Nephron progenitor cell (in vitro differentiated cells): Measurements from ENCODE around the gene GPR183.

ENCODE experiments used
- DNase-seq: peaks from one replicate; pipeline ENCODE4 v3.0.0; 2021
- H3K27ac Mint-ChIP-seq: 2 replicates; pipeline ENCODE4 v1.8.0; 2021; ENCODE audit warnings: mild to moderate bottlenecking, moderate library complexity, mixed read lengths
- H3K27me3 Mint-ChIP-seq: 2 replicates; pipeline ENCODE4 v1.8.0; 2021; ENCODE audit warnings: mild to moderate bottlenecking, low read depth, mixed read lengths; ENCODE audit not compliant: poor library complexity
- H3K36me3 Mint-ChIP-seq: 2 replicates; pipeline ENCODE4 v1.8.0; 2021; ENCODE audit warnings: low read depth, mixed read lengths
- H3K4me1 Mint-ChIP-seq: 2 replicates; pipeline ENCODE4 v1.8.0; 2021; ENCODE audit warnings: mixed read lengths
- H3K4me3 Mint-ChIP-seq: 2 replicates; pipeline ENCODE4 v1.8.0; 2021; ENCODE audit warnings: mild to moderate bottlenecking, moderate library complexity, mixed read lengths
- H3K9me3 Mint-ChIP-seq: 2 replicates; pipeline ENCODE4 v1.8.0; 2021; ENCODE audit warnings: mild to moderate bottlenecking, moderate library complexity, mixed read lengths
- TF ChIP-seq, protein P1 (sequence below): fragments of 200-600 bp; sonication (generic); IDR thresholded peaks from 2 replicates; pipeline ENCODE4 v1.5.0; 2021; ENCODE audit warnings: antibody characterized with exemption

GPR183 gene

DNA sequence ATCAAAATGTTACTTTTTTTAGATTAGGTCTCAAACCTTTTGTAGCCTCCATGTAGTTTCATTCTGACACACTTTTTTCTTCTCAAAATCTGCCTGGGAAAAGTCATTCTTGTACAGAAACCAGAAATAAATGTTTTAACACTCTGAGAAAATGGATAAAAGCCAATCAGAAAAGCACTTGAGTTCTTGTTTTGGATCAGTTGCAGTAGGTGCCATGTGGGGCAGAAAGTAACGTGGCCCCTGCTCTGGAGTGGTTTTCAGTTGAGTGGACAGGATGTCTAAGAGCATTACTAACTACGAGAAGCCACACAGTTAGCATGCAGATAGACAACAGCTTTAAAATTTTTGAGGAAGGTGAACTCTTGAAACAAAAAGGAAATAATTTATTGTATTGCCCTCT lies 19.1 kb downstream of the GPR183 start:
- Mint-ChIP-seq H3K4me1 (no peaks in the 10 kb centered on the region), H3K27ac (no peak overlapping the region), H3K27me3 (peaks cover 4% of the 10 kb centered on the region), H3K9me3 (no peaks in the 10 kb centered on the region), H3K4me3 (no peak overlapping the region), H3K36me3 (peaks cover 32% of the 10 kb centered on the region)
- TF ChIP-seq, protein P1, sequence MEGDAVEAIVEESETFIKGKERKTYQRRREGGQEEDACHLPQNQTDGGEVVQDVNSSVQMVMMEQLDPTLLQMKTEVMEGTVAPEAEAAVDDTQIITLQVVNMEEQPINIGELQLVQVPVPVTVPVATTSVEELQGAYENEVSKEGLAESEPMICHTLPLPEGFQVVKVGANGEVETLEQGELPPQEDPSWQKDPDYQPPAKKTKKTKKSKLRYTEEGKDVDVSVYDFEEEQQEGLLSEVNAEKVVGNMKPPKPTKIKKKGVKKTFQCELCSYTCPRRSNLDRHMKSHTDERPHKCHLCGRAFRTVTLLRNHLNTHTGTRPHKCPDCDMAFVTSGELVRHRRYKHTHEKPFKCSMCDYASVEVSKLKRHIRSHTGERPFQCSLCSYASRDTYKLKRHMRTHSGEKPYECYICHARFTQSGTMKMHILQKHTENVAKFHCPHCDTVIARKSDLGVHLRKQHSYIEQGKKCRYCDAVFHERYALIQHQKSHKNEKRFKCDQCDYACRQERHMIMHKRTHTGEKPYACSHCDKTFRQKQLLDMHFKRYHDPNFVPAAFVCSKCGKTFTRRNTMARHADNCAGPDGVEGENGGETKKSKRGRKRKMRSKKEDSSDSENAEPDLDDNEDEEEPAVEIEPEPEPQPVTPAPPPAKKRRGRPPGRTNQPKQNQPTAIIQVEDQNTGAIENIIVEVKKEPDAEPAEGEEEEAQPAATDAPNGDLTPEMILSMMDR: no peak
- DNase-seq: no peak

DNA sequence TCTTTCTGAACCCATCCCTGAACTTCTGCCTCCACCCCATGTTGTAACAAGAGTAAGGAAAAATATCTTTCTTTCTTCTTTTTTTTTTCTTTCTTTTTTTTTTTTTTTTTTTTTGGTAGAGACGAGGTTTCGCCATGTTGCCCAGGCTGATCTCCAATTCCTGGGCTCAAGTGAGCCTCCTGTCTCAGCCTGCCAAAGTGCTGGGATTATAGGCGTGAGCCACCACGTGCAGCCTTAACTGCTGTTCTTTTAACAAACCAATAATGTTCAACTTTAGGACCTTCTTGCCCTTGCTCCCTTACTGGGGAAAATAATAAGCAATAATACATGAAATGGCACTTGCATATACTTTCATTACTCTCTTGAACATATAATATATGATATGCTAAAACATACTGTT lies 19.6 kb downstream of the GPR183 start:
- Mint-ChIP-seq H3K4me1 (no peaks in the 10 kb centered on the region), H3K27ac (peak overlapping the region; percentile 39), H3K9me3 (no peaks in the 10 kb centered on the region), H3K36me3 (peaks cover 27% of the 10 kb centered on the region), H3K27me3 (peaks cover 4% of the 10 kb centered on the region), H3K4me3 (no peak overlapping the region)
- no peak for DNase-seq
- TF ChIP-seq, protein P1: no peak

DNA sequence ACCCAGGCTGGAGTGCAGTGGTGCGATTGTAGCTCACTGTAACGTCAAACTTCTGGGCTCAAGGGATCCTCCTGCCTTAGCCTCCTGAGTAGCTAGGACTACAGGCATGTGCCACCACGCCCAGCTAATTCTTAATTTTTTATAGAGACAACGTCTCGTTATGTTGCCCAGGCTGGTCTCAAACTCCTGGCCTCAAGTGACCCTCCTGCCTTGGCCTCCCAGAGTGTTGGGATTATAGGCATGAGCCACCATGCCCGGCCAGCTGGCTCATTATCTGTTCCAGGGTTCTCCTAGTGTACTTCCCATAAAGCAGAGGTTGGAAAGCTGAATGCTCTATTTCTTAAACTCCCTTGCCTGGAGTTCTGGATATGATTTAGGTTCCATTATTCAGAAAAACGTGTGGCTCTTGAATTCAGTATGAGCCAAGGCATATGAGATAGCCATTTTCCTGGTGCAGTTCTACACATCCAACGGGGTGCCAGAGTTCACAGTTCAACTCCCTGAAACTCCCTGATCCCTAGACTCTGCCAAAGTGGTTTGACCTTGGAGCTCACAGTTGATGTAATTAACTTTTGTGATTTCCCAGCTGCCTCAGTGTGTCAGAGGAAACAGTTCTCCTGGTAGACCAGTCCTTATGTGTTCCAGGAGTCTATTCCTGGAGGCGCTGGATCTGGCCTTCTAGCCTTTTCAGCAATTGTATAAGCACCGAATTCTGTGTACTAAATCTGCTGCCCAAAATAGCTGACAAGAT lies 21.6 kb downstream of the GPR183 start:
- Mint-ChIP-seq H3K9me3 (no peaks in the 10 kb centered on the region), H3K27ac (no peak overlapping the region), H3K4me3 (no peak overlapping the region), H3K27me3 (peaks cover 7% of the 10 kb centered on the region), H3K36me3 (peaks cover 24% of the 10 kb centered on the region), H3K4me1 (no peaks in the 10 kb centered on the region)
- TF ChIP-seq, protein P1: no peak
- DNase-seq: no peak

DNA sequence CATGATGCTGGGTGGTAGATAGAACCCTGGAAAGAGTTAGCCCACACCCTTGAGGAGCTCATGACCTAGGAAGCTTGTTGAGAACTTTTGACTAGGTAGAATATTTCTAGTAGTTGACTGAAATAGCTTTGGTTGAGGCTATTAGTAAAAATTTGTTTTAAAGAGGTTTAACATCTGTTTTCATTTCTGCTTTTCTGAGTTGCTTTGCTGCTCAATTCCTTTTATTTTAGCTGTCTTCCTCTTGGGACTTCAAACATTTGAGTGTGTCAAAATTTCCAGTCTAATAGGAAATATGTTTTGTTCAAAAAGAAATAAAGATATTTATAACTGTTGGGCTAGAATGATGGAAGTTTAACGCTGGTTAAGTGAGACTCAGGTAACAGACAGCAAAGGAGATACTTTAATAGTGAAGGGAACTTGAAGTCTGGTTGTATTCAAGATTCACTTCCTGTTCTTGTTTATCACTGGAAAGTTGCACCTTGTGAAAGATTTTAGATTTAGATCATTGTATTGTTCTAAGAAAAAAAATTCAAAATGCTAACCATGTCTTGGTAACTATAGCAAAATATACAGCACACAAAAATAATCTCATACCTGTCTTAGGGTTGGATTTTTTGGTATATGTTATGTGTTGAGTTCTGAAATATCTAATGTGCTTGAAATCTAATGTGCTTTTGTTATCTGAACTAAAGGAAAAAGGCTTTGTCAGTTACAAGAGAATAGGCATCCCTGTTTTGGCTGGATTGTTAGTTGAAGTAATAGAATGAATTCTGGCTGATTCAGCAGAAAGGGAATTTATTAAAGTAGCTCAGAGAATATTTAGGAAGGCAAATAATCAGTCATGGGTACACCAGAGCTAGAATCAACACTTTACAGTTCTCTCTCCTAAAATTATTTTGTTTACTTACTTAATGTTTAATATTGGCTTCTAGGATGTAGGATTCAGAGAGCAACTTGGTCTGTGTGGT lies 24.7 kb downstream of the GPR183 start:
- Mint-ChIP-seq H3K27me3 (peaks cover 7% of the 10 kb centered on the region), H3K4me3 (no peak overlapping the region), H3K27ac (no peak overlapping the region), H3K9me3 (no peaks in the 10 kb centered on the region), H3K36me3 (peaks cover 23% of the 10 kb centered on the region), H3K4me1 (no peaks in the 10 kb centered on the region)
- DNase-seq: no peak
- TF ChIP-seq, protein P1: no peak

DNA sequence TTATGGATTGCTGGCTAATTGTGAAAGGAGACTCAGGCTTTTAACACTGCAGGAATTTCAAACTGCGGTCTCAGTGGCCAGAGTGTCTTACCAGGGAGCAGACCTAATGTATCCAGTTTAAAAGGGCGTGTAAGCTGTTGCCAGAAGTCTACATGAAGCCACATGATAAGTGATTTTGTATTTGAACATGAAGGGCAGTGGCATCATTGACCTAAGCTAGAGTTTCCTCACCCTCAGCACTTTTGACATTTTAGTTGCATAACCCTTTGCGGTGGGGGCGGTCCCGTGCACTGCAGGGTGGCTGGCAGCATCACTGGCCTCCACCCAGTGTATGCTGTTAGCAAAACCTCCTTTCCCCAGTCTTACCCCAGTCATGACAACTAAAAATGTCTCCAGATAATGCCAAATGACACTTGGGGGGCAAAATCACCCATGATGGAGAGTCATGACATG lies 25.4 kb downstream of the GPR183 start:
- TF ChIP-seq, protein P1: no peak
- H3K36me3 Mint-ChIP-seq: peaks cover 21% of the 10 kb centered on the region
- H3K27ac Mint-ChIP-seq: peak overlapping the region; percentile 49
- no peak overlapping the region for H3K4me3 Mint-ChIP-seq
- no peaks in the 10 kb centered on the region for H3K9me3 Mint-ChIP-seq
- H3K4me1 Mint-ChIP-seq: peaks cover 4% of the 10 kb centered on the region
- peaks cover 7% of the 10 kb centered on the region for H3K27me3 Mint-ChIP-seq
- DNase-seq: no peak
